Gastrocnemius medialis (tissue), 4 donors: ENCODE measurements around the gene NLRC4.

ENCODE experiments used
- POLR2A ChIP-seq, 2 donors: fragments of 450-650 bp; IDR thresholded peaks; one replicate each; pipeline ENCODE4 v1.6.1; 2017; ENCODE audit warnings: antibody characterized with exemption in 2 of 2, mild to moderate bottlenecking in 2 of 2, moderate library complexity in 2 of 2
- TF ChIP-seq, protein P1 (sequence below), 5 experiments: fragments of 450-650 bp in 3 of 5; fragments of 200-600 bp in 2 of 5; sonication (generic) in 2 of 5; IDR thresholded peaks in 4 of 5; conservative IDR thresholded peaks in 1 of 5; 1 replicate in 4 of 5; 2 replicates in 1 of 5; pipeline ENCODE4 v1.5.1; 2016 to 2019; ENCODE audit warnings: antibody characterized with exemption in 5 of 5, mild to moderate bottlenecking in 3 of 5, moderate library complexity in 3 of 5

DNA sequence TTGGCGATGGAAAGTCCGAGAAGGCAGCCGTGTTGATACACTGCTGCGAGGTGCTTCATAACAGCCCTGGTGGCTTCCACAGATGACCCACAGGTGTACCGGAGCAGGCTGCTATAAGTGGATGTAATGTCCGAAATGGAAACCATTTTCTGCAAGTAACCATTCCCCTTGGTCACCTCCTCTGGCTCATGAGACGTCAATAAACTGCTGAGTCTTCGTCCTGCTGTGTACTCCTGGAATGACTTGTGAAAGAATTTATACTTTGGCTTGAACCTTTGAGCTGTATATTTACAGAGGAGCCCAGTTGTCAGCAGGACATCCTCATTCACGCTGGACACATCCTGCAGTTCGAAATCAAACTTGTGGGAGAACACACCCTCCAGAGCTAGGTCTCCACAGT is 14.4 kb downstream of the NLRC4 start:
- no peak for TF ChIP-seq POLR2A (IDR thresholded peaks at IDR 0.05)
- TF ChIP-seq, protein P1, sequence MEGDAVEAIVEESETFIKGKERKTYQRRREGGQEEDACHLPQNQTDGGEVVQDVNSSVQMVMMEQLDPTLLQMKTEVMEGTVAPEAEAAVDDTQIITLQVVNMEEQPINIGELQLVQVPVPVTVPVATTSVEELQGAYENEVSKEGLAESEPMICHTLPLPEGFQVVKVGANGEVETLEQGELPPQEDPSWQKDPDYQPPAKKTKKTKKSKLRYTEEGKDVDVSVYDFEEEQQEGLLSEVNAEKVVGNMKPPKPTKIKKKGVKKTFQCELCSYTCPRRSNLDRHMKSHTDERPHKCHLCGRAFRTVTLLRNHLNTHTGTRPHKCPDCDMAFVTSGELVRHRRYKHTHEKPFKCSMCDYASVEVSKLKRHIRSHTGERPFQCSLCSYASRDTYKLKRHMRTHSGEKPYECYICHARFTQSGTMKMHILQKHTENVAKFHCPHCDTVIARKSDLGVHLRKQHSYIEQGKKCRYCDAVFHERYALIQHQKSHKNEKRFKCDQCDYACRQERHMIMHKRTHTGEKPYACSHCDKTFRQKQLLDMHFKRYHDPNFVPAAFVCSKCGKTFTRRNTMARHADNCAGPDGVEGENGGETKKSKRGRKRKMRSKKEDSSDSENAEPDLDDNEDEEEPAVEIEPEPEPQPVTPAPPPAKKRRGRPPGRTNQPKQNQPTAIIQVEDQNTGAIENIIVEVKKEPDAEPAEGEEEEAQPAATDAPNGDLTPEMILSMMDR (IDR thresholded peaks at IDR 0.05 in 4 of 5, conservative IDR thresholded peaks at IDR 0.05 in 1 of 5) = no peak
